Renal cortical epithelial cell (primary cell): ENCODE results near the gene TMEM94. TPM values are rescaled to one million over a fixed set of nuclear protein-coding genes. Genes with fewer than 3 reads are reported as not detected.

Experiments used
- total RNA-seq: library from RNA; depleted of rRNA; stranded (reverse); fragments of >200 nt; gene quantifications from 2 replicates; pipeline ENCODE4 v1.2.3, GENCODE V29; 2014

Gene TMEM94
- total RNA-seq, 1 donor from 2014 or later, result 68.5 TPM

Other genes starting within 250 kb of the TMEM94 start
- gene GGA3, start 195.0 kb upstream of the TMEM94 start, total RNA-seq, result 14.8 and 25.8 TPM in 2 replicates
- gene MRPS7, start 194.8 kb upstream of the TMEM94 start, total RNA-seq, result 45.9 and 61.5 TPM in 2 replicates
- gene MIF4GD, start 185.4 kb upstream of the TMEM94 start, total RNA-seq, result 15.1 and 16.3 TPM in 2 replicates
- 2.8 and 5.6 TPM in 2 replicates for gene SLC25A19, start 167.2 kb upstream of the TMEM94 start, total RNA-seq
- 110 and 112 TPM in 2 replicates for gene GRB2, start 51.0 kb upstream of the TMEM94 start, total RNA-seq
- 4.3 and 26.2 TPM in 2 replicates for gene CASKIN2, start 58.9 kb downstream of the TMEM94 start, total RNA-seq
- gene TSEN54, start 59.9 kb downstream of the TMEM94 start, total RNA-seq, result 11.1 and 14.5 TPM in 2 replicates
- gene LLGL2, start 69.1 kb downstream of the TMEM94 start, total RNA-seq, result 52.5 and 68.9 TPM in 2 replicates
- 1.0 and 3.8 TPM in 2 replicates for gene MYO15B, start 131.2 kb downstream of the TMEM94 start, total RNA-seq
- gene SMIM5, start 176.8 kb downstream of the TMEM94 start, total RNA-seq, result 0.20 and 1.6 TPM in 2 replicates
- gene RECQL5, start 210.5 kb downstream of the TMEM94 start, total RNA-seq, result 11.1 and 21.3 TPM in 2 replicates
- 55.6 and 104 TPM in 2 replicates for gene SAP30BP, start 210.7 kb downstream of the TMEM94 start, total RNA-seq